NB4 (cell line): ENCODE data around the gene NUP107.

Experiments
- DNase-seq: peaks from one replicate; pipeline ENCODE4 v3.0.0; 2010; ENCODE audit warnings: low read depth
- H3K4me3 ChIP-seq: one replicate; pipeline ENCODE4 v1.5.1; 2011; ENCODE audit warnings: mild to moderate bottlenecking, low read depth, low read length, moderate library complexity
- MYC ChIP-seq: IDR thresholded peaks from 2 replicates; pipeline ENCODE4 v1.6.1; 2011; ENCODE audit warnings: low read depth, low read length
- POLR2A ChIP-seq: IDR thresholded peaks from 2 replicates; pipeline ENCODE4 v1.6.1; 2011; ENCODE audit warnings: mild to moderate bottlenecking; ENCODE audit not compliant: insufficient read length; ENCODE audit errors: extremely low read depth
- TF ChIP-seq, protein P1 (sequence below): IDR thresholded peaks from one replicate; pipeline ENCODE4 v1.5.1; 2012; ENCODE audit warnings: low read depth, low read length
- TF ChIP-seq, protein P2 (sequence below): IDR thresholded peaks from 2 replicates; pipeline ENCODE4 v1.6.1; 2011; ENCODE audit warnings: low read depth, low read length

Gene NUP107

DNA sequence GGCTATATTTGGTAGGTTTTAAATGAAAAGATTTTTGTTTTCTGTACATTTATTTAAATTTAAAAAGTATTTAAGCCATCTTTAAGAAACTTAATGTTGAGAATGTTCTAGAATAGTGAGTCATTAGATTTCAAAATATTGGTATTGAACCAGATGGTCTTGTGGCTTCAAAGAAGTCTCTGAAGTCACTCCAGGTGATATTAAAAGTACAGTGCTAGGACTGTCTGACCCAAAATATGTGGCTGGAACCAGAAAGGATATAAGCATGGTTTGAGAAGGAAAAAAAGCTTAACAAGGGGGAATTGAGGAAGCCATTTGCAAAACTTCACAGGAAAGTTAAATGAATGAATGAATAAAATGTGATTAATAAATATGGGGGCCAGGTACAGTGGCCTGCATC lies 92.5 kb downstream of the NUP107 start:
- TF ChIP-seq MYC (no peak), POLR2A (no peak)
- TF ChIP-seq, protein P1, sequence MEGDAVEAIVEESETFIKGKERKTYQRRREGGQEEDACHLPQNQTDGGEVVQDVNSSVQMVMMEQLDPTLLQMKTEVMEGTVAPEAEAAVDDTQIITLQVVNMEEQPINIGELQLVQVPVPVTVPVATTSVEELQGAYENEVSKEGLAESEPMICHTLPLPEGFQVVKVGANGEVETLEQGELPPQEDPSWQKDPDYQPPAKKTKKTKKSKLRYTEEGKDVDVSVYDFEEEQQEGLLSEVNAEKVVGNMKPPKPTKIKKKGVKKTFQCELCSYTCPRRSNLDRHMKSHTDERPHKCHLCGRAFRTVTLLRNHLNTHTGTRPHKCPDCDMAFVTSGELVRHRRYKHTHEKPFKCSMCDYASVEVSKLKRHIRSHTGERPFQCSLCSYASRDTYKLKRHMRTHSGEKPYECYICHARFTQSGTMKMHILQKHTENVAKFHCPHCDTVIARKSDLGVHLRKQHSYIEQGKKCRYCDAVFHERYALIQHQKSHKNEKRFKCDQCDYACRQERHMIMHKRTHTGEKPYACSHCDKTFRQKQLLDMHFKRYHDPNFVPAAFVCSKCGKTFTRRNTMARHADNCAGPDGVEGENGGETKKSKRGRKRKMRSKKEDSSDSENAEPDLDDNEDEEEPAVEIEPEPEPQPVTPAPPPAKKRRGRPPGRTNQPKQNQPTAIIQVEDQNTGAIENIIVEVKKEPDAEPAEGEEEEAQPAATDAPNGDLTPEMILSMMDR = no peak
- TF ChIP-seq, protein P2, sequence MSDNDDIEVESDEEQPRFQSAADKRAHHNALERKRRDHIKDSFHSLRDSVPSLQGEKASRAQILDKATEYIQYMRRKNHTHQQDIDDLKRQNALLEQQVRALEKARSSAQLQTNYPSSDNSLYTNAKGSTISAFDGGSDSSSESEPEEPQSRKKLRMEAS = no peak

GRCh38 chr12:68780731-68781130 lies 94.0 kb downstream of the NUP107 start:
- TF ChIP-seq, protein P2 = no peak
- TF ChIP-seq, protein P1 = no peak
- TF ChIP-seq MYC = no peak
- no peak for TF ChIP-seq POLR2A
- no peak overlapping the region for H3K4me3 ChIP-seq
- DNase-seq = no peak

More for the DNA sequence above, 92.5 kb downstream of the NUP107 start:
- no peak overlapping the region for H3K4me3 ChIP-seq
- no peak for DNase-seq

GRCh38 chr12:68781728-68782127 lies 95.0 kb downstream of the NUP107 start:
- no peak overlapping the region for H3K4me3 ChIP-seq
- DNase-seq = no peak
- TF ChIP-seq POLR2A (no peak), MYC (no peak)
- TF ChIP-seq, protein P2 = no peak
- TF ChIP-seq, protein P1 = no peak

GRCh38 chr12:68784015-68784414 lies 97.2 kb downstream of the NUP107 start:
- TF ChIP-seq POLR2A (no peak), MYC (0 out of 2 replicates have a peak, but pooled peaks have one; percentile 33)
- TF ChIP-seq, protein P1 = peak; percentile 18
- DNase-seq = peak; percentile 95
- peak overlapping the region; percentile 19 for H3K4me3 ChIP-seq

- DNase-seq = peak; percentile 31
- TF ChIP-seq POLR2A (no peak), MYC (no peak)
- TF ChIP-seq, protein P1 = no peak
- TF ChIP-seq, protein P2 = no peak
These were observed 98.6 kb downstream of the NUP107 start for GRCh38 chr12:68785358-68785757.

DNA sequence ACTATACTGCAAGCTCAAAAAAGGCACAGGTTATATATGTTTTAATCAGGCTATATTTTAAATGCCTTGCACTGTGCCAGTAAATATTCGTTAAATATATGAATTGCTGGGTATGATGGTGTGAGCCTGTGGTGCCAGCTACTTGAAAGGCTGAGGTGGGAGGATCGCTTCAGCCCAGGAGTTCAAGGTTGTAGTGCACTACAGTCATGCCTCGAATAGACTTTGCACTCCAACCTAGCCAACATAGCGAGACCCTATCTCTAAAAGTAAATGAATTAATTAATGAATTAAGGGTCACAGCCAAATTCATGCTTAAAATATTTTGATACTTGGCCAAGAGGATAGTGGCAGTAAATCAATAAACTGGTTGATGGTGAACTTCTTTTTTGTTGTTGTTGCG lies 99.0 kb downstream of the NUP107 start:
- TF ChIP-seq, protein P1 = no peak
- TF ChIP-seq MYC = no peak
- TF ChIP-seq, protein P2 = no peak
- no peak for TF ChIP-seq POLR2A
- no peak for DNase-seq
- H3K4me3 ChIP-seq = no peak overlapping the region

More at GRCh38 chr12:68785358-68785757, 98.6 kb downstream of the NUP107 start:
- H3K4me3 ChIP-seq = no peak overlapping the region
